Fibroblast of skin of abdomen (primary cell): ENCODE data around the gene CPVL.

Experiments used
- DNase-seq: peaks from one replicate; pipeline ENCODE4 v3.0.0-alpha.2; 2013

Gene CPVL

DNA sequence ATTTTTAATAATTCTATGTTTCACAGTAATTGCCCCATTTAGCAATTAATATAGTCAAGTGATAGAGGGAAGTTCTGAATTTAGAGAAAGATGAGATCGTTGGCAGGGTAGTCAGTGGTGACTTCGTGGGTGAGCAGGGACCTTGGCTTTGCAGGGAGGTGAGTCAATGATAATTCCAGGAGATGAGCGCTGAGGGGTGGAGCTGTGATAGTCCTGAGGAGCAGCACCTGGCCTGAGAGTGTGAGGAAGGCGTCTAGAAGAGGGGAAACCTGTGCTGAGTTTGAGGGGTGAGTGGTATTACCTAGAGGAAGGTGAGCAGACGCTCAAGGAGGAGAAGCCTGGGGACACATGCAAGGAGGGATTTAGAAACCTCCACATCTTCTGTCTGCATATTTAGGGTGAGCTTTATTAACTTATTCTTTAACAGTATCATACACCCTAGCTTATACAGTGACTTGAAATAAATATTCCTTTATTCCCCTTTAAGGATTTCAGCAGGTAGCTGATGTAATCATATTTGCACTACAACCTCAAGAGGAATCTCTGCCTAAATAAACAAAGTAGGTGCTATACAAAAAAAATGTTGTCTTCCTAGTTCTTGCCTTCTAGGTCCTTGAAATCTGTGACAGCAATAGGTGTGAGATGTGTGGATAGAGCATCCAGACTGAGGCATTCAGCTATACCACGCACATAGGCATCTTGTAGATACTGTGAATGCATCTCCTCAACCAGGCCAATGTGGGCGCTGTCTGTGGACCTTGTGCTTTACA, 186.1 kb downstream of the CPVL start:
- DNase-seq = no peak

- DNase-seq = no peak
Measured at GRCh38 chr7:28958980-28959347, 187.4 kb downstream of the CPVL start.

GRCh38 chr7:28958235-28958979, 187.9 kb downstream of the CPVL start, which contains the start of gene TRIL:
TRIL (minus strand) TSS chr7:28958330; CDS start chr7:28958046, 284 bp downstream.
- DNase-seq = peak; percentile 83

DNA sequence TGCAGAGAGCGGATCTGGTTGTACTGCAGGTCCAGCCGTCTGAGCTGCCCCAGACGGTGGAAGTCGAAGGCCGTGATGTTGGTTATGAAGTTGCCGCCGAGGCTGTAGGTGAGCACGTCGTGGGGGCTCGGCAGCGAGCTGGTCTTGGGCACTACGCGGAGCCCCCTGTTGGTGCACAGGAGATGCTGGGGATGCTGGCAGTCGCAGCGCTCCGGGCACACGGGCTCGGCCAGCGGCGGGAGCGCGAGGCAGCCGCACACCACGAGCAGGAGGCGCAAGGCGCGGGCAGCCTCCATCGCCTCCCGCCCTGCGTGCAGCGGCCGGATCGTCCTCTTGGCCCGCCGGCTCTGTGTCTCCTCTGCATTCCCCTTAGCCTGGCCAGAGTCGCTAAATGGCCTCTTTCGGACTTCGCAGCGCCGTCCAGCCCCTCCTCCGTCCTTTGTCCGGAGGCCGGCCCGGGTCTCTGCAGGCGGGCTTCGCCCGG, 188.5 kb downstream of the CPVL start:
- DNase-seq = no peak

DNA sequence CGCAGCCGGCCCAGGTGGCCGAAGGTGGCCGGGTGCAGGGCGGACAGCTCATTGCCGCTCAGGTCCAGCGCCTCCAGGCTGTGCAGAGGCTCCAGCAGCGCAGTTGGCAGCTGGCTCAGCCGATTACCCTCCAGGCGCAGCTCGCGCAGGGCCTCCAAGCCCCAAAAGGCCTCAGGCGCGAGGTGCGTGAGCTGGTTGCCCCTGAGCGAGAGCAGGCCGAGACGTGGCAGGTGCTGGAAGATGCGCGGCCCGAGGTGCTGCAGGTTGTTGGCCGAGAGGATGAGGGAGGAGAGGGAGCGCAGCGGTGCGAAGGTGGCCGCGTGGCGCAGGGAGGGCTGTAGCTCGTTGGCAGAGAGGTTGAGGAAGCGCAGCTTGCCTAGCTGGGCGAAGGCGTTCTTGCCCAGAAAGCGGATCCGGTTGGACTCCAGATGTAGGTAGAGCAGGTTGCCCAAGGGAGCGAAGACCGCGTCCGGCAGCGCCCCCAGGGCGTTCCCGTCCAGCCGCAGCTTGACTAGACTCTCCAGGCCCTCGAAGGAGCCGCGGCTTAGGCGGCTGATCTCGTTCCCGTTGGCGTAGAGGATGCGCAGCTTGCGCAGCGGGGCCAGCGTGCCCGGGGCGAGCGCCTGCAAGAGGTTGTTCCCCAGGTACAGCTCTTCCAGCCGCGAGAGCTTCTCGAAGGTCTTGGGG, 189.1 kb downstream of the CPVL start:
- DNase-seq = no peak

GRCh38 chr7:28956608-28957063, 189.7 kb downstream of the CPVL start:
- DNase-seq = peak; percentile 61

GRCh38 chr7:28955718-28956607, 190.4 kb downstream of the CPVL start:
- DNase-seq = peak; percentile 56

- no peak for DNase-seq
Measured at GRCh38 chr7:28955356-28955717, 191.0 kb downstream of the CPVL start.

GRCh38 chr7:28954946-28955345, 191.4 kb downstream of the CPVL start:
- no peak for DNase-seq

GRCh38 chr7:28954471-28954870, 191.9 kb downstream of the CPVL start:
- no peak for DNase-seq

DNA sequence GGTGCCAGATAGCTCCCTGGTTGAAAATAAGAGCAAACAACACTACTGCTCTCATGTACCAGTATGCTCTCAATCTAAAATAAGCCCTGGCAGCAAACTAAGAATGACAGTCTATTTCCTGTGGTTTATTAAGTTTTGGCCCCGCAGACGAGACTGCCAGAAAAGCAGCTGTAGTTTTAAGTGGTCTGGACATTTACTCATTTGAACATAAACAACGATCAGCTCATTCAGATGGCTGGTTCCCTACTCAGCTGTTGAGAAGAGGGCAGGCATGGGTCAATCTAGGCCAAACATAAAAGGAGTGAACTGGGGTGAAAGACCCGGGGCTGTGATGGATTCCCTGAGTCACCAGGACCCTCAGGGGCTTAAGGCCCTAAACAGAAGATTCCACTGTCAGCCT, 192.7 kb downstream of the CPVL start:
- peak; percentile 67 for DNase-seq
